ENCODE measurements around the gene TSC2.

GRCh38 chr16:2062801-2063200 lies 15.0 kb downstream of the TSC2 start:
- TF ChIP-seq ARNTL (CRISPR knock-in tag; IDR thresholded peaks at IDR 0.05), result no peak
- no peak for TF ChIP-seq CREM (IDR thresholded peaks at IDR 0.05)
- no peak for TF ChIP-seq CREM (CRISPR knock-in tag; IDR thresholded peaks at IDR 0.05)
